Measurements from ENCODE around the gene TENM4.

DNA sequence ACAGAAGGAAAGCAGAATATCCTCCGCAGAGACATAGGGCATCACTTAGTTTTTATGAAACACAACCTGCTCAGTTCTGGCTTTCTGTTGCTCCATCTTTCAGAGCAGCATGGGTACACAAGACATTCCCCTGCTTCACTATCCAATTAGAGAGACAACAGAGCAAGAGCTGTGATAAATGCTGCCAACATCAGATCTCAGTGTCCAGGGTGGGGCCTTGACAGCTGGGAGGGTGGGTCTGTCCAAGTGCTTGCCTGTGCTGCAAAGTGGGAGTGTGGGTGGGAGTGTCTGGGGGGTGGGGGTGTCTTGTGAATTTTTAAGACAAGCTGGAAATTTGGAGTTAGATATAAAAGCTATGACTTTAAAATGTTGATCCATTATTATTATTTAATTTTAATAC lies 369.6 kb downstream of the TENM4 start:
- TF ChIP-seq, protein P1, sequence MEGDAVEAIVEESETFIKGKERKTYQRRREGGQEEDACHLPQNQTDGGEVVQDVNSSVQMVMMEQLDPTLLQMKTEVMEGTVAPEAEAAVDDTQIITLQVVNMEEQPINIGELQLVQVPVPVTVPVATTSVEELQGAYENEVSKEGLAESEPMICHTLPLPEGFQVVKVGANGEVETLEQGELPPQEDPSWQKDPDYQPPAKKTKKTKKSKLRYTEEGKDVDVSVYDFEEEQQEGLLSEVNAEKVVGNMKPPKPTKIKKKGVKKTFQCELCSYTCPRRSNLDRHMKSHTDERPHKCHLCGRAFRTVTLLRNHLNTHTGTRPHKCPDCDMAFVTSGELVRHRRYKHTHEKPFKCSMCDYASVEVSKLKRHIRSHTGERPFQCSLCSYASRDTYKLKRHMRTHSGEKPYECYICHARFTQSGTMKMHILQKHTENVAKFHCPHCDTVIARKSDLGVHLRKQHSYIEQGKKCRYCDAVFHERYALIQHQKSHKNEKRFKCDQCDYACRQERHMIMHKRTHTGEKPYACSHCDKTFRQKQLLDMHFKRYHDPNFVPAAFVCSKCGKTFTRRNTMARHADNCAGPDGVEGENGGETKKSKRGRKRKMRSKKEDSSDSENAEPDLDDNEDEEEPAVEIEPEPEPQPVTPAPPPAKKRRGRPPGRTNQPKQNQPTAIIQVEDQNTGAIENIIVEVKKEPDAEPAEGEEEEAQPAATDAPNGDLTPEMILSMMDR (IDR thresholded peaks at IDR 0.05), result no peak
- no peak for TF ChIP-seq POLR2A (IDR thresholded peaks at IDR 0.05)
